Sigmoid colon (tissue), 4 donors: ENCODE measurements around the gene EP400.

ENCODE experiments used
- EP300 ChIP-seq, 4 donors: sonication (generic); formaldehyde crosslinking; IDR thresholded peaks; one replicate each; pipeline ENCODE4 v1.6.1; 2017; ENCODE audit warnings: antibody characterized with exemption in 4 of 4
- POLR2AphosphoS5 ChIP-seq, 4 donors: sonication (generic); formaldehyde crosslinking; IDR thresholded peaks; one replicate each; pipeline ENCODE4 v1.6.1; 2017; ENCODE audit warnings: antibody characterized with exemption in 4 of 4

DNA sequence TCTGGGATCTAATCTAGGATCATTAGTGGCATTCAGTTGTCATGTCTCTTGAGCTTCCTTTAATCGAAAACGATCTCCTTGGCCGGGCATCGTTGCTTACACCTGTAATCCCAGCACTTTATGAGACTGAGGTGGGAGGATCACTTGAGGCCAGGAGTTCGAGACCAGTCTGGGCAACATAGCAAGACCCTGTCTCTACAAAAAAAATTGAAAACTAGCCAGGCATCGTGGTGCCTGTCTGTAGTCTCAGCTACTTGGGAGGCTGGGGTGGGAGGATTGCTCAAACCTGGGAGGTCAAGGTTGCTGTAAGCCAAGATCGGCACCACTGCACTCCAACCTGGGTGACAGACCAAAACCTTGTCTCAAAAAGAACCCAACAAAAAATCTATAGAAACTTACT, 11.7 kb upstream of the EP400 start:
- TF ChIP-seq EP300 (IDR thresholded peaks at IDR 0.05) (no peak), POLR2AphosphoS5 (IDR thresholded peaks at IDR 0.05) (no peak)
